ENCODE data around the gene DDX42. TPM values are rescaled to one million over a fixed set of nuclear protein-coding genes. Genes with fewer than 3 reads are reported as not detected.

The DDX42 gene
- total RNA-seq, 2 donors from 2014 or later, result 39.9 to 41.0 TPM

DNA sequence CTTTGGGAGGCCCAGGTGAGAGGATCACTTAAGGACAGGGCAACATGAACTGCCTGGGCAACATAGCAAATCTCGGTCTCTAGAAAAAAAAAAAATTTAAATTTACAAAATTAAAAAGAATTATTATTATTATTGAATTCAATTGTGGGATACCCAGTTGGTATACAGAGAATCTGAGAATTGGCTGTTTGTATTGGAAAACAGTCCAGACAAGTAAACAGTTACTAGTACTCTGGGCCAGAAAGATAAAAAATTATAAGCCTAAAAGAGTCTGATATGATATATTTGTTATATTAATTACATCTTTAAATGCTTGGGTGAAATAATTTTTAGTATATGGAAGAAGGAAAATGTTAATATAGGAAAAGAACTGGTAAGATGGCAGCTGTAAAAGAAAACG is 15.5 kb upstream of the DDX42 start:
- H3K27ac ChIP-seq, result no peak overlapping the region
- H3K4me1 ChIP-seq, result no peaks in the 10 kb centered on the region
- H3K36me3 ChIP-seq, result peaks cover 83% of the 10 kb centered on the region
- TF ChIP-seq, protein P1, sequence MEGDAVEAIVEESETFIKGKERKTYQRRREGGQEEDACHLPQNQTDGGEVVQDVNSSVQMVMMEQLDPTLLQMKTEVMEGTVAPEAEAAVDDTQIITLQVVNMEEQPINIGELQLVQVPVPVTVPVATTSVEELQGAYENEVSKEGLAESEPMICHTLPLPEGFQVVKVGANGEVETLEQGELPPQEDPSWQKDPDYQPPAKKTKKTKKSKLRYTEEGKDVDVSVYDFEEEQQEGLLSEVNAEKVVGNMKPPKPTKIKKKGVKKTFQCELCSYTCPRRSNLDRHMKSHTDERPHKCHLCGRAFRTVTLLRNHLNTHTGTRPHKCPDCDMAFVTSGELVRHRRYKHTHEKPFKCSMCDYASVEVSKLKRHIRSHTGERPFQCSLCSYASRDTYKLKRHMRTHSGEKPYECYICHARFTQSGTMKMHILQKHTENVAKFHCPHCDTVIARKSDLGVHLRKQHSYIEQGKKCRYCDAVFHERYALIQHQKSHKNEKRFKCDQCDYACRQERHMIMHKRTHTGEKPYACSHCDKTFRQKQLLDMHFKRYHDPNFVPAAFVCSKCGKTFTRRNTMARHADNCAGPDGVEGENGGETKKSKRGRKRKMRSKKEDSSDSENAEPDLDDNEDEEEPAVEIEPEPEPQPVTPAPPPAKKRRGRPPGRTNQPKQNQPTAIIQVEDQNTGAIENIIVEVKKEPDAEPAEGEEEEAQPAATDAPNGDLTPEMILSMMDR (IDR thresholded peaks at IDR 0.05), result no peak
- DNase-seq (ENCODE audit: low spot score), result no peak
- H3K27me3 ChIP-seq, result no peaks in the 10 kb centered on the region
- H3K9me3 ChIP-seq, result no peaks in the 10 kb centered on the region
- no peak overlapping the region for H3K4me3 ChIP-seq

DNA sequence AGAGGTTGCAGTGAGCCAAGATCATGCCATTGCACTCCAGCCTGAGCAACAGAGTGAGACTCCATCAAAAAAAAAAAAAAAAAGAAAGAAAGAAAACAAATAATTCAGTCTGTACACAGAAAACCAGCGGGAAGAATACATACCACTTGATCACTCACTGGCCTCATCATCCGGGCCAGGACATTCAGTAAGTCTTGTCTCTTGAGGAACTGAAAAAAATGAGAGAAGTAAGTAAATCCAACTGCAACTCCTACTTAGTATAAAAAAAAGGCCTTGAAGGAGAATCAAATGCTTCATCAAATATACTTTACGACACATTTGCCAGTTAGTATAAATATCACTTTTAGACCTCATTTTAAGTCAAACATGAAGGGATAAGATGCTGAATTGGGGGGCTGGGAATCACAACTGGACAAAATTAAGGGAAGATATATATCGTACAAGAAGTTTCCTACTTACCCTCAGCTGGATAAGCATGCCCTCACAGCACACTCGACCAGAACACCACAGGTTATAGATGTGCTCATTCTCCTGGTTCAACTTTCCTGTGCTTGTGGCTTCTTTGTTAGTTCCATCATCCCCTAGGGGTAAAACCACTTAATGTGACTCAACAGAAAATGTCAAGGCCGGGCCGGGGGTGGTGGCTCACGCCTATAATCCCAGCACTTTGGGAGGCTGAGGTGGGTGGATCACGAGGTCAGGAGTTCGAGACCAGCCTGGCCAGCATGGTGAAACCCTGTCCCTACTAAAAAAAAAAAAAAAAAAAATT is 13.0 kb upstream of the DDX42 start:
- Histone ChIP-seq H3K36me3 (peaks cover 80% of the 10 kb centered on the region), H3K4me1 (no peaks in the 10 kb centered on the region), H3K9me3 (no peaks in the 10 kb centered on the region), H3K27me3 (no peaks in the 10 kb centered on the region), H3K27ac (no peak overlapping the region), H3K4me3 (no peak overlapping the region)
- DNase-seq (ENCODE audit: low spot score), result no peak
- TF ChIP-seq, protein P1 (IDR thresholded peaks at IDR 0.05), result no peak

DNA sequence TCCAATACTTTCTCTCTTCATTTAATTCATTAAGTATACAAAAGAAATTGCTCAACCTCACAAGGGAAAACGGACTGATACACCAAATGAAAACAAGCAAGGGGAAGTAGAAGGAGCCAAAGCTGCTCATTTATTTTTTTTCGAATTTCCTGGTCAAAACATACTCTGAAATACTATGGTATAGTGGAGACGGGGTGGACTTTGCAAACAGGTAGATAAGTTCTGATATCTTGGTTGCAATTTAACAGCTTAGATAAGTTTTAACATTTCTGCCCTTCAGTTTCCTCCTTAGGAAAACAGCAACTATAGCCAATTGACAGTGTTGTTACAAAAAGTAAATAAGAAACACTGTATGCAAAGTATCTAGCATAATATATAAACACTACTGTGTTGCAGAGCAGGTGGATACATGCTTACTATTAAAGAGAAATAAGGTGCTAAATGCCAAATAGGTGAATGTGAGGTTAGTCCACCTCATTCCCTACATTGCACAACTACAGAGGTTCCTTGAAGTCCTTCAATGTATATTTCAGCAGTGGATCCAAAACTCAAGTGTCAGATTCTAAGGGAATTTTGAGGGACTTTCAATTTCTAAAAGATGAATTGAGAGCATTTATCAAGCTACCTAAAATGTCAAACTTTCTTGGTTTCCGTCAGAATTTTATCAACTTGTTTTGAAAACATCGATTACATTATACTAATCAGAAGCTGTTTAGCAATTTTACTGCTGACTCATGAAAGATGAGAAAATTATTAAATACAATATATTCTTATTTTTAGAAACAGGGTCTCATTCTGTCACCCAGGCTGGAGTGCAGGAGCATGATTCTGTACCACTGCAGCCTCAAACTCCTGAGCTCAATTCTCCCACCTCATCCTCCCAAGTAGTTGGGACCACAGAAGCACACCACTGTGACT is 11.6 kb upstream of the DDX42 start:
- Histone ChIP-seq H3K27ac (no peak overlapping the region), H3K4me3 (no peak overlapping the region), H3K9me3 (no peaks in the 10 kb centered on the region), H3K27me3 (no peaks in the 10 kb centered on the region), H3K4me1 (peaks cover 0 to 10% of the 10 kb centered on the region in 2 donors), H3K36me3 (peaks cover 72% of the 10 kb centered on the region)
- TF ChIP-seq, protein P1 (IDR thresholded peaks at IDR 0.05), result no peak
- DNase-seq (ENCODE audit: low spot score), result no peak

DNA sequence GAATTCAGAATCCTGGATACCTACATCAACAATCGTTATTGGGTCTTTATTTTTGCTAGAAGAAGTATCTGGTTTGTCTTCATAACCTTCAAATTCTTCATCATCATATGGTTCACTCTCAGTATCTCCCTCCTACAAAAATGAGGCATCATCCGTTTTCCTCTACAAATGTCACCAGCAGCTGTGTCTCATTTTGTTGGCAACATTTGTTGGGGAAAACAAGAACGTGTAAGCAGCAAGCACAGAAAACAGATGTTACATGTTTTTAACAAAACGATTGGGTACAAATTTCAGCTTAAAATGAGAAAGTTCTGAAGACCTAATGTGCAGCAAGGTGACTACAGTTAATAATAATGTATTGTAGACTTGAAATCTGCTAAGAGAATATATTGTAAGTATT is 9.3 kb upstream of the DDX42 start:
- TF ChIP-seq, protein P1 (IDR thresholded peaks at IDR 0.05), result no peak
- peaks cover 58% of the 10 kb centered on the region for H3K36me3 ChIP-seq
- H3K4me3 ChIP-seq, result no peak overlapping the region
- H3K27me3 ChIP-seq, result no peaks in the 10 kb centered on the region
- H3K9me3 ChIP-seq, result no peaks in the 10 kb centered on the region
- DNase-seq (ENCODE audit: low spot score), result no peak
- no peak overlapping the region for H3K27ac ChIP-seq
- H3K4me1 ChIP-seq, result peaks cover 0 to 29% of the 10 kb centered on the region in 2 donors

DNA sequence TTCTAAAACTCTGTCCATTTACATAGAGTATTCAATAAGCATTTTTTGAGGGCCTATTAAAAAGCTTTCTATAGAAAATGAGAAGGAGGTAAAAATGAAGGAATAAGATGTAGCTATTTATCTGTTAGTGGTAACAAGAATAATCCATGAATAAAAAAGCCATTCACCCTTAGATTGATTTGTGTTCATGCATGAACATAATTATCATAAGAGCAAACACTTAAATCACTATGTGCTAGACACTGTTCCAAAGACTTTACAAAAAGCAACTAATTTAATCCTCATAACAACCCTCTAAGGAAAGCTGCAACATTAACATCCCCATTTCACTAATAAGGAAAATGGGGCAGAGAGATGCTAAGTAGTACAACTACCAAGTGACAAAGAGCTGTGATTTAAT is 7.2 kb upstream of the DDX42 start:
- TF ChIP-seq, protein P1 (IDR thresholded peaks at IDR 0.05), result no peak
- peaks cover 0 to 37% of the 10 kb centered on the region in 2 donors for H3K4me1 ChIP-seq
- no peak overlapping the region for H3K27ac ChIP-seq
- H3K4me3 ChIP-seq, result no peak overlapping the region
- no peaks in the 10 kb centered on the region for H3K9me3 ChIP-seq
- H3K36me3 ChIP-seq, result peaks cover 40% of the 10 kb centered on the region
- DNase-seq (ENCODE audit: low spot score), result no peak
- no peaks in the 10 kb centered on the region for H3K27me3 ChIP-seq

Data from right atrium auricular region (tissue), 2 donors.